ENCODE results near the gene DNA2. TPM values are rescaled to one million over a fixed set of nuclear protein-coding genes. Genes with fewer than 3 reads are reported as not detected.

Gene DNA2
- total and polyA plus RNA-seq, 2 of the 13 experiments (the other 11 are each of a cell fraction or from before 2014, with no cell fraction given), result 4.8 to 27.3 TPM

- no peak for TF ChIP-seq ZNF609 (CRISPR knock-in tag; IDR thresholded peaks at IDR 0.05; ENCODE audit: borderline replicate concordance)
- no peak for TF ChIP-seq ZSCAN20 (CRISPR knock-in tag; IDR thresholded peaks at IDR 0.05; ENCODE audit: borderline replicate concordance)
- no peak for TF ChIP-seq TRIM22 (IDR thresholded peaks at IDR 0.05)
- TF ChIP-seq ZNF124 (CRISPR knock-in tag; IDR thresholded peaks at IDR 0.05), result no peak
- TF ChIP-seq JUNB (CRISPR knock-in tag; IDR thresholded peaks at IDR 0.05; ENCODE audit: borderline replicate concordance), result no peak
- TF ChIP-seq HDAC2 (CRISPR knock-in tag; IDR thresholded peaks at IDR 0.05), result no peak
- no peak for TF ChIP-seq ZNF451 (CRISPR knock-in tag; IDR thresholded peaks at IDR 0.05)
- no peak for TF ChIP-seq HDAC6 (IDR thresholded peaks at IDR 0.05; ENCODE audit: low read depth, low read length)
- TF ChIP-seq NKX3-1 (CRISPR knock-in tag; IDR thresholded peaks at IDR 0.05), result no peak
- no peak for TF ChIP-seq CSRNP2 (CRISPR knock-in tag; conservative IDR thresholded peaks at IDR 0.05; ENCODE audit: low read depth)
- no peak; the same call in 1 of the 2 replicates for TF ChIP-seq ZBED4 (CRISPR knock-in tag; IDR thresholded peaks at IDR 0.05; ENCODE audit: borderline replicate concordance)
- no peak for TF ChIP-seq ZNF850 (CRISPR knock-in tag; conservative IDR thresholded peaks at IDR 0.05)
- TF ChIP-seq AKAP8 (CRISPR knock-in tag; IDR thresholded peaks at IDR 0.05), result no peak
- no peak for TF ChIP-seq ZMYM2 (CRISPR knock-in tag; IDR thresholded peaks at IDR 0.05)
- no peak for TF ChIP-seq ZNF770 (CRISPR knock-in tag; IDR thresholded peaks at IDR 0.05)
Measured at GRCh38 chr10:68406111-68406814, 65.5 kb downstream of the DNA2 start (continued).

Data from HepG2 (cell line).